ENCODE data around the gene JAKMIP3.

DNA sequence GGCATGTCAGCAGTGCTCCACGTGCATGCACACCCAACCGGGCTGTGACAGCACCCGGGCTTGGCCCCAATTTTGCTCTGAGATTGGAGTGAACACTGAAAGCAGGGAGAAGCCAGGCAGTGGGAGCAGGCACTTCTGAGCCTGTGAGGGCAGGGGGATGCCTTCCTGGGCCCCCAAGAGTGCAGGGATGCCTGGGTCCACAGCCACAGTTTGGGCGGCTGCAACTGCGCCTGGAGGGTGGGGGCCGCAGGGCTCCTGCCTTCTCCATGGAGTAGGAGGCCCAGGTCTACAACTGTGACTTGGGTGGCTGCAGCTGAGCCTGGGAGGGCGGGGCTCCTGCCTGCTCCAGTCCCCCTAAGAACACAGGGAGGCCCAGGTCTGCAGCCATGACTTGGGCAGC lies 46.4 kb upstream of the JAKMIP3 start:
- TF ChIP-seq LEF1 (IDR thresholded peaks at IDR 0.05; ENCODE audit: borderline replicate concordance) (no peak), FOXK2 (IDR thresholded peaks at IDR 0.05) (no peak), SP1 (IDR thresholded peaks at IDR 0.05) (no peak), FOXM1 (IDR thresholded peaks at IDR 0.05; ENCODE audit: borderline replicate concordance) (no peak), ZNF384 (IDR thresholded peaks at IDR 0.05) (no peak), NFRKB (IDR thresholded peaks at IDR 0.05) (no peak), CTBP1 (IDR thresholded peaks at IDR 0.05; ENCODE audit: borderline replicate concordance) (no peak), TARDBP (IDR thresholded peaks at IDR 0.05) (no peak), BHLHE40 (IDR thresholded peaks at IDR 0.05; ENCODE audit: borderline replicate concordance) (no peak), FOXA1 (IDR thresholded peaks at IDR 0.05) (no peak), SUZ12 (IDR thresholded peaks at IDR 0.05) (no peak), HDGF (IDR thresholded peaks at IDR 0.05; ENCODE audit: borderline replicate concordance) (no peak)

Measured in HEK293T (cell line).